GM19438 (cell line): ENCODE data around the gene HOOK2.
A peak's percentile ranks its signal among the peaks of the same experiment; 100 is the strongest.
"Not testable (repeated sequence)": the region's sequence is repeated elsewhere in the genome, so short reads cannot be mapped to it uniquely, and the experiment has no call there.

ENCODE experiments used
- ATAC-seq: cut with Tn5 transposase; IDR thresholded peaks from one replicate; pipeline ENCODE4 v1.9.1; 2021; ENCODE audit warnings: low read depth; ENCODE audit not compliant: unreplicated experiment

Gene HOOK2

GRCh38 chr19:12754465-12755196, 20.7 kb downstream of the HOOK2 start:
- no peak for ATAC-seq

GRCh38 chr19:12752056-12752781, 23.1 kb downstream of the HOOK2 start:
- no peak for ATAC-seq

DNA sequence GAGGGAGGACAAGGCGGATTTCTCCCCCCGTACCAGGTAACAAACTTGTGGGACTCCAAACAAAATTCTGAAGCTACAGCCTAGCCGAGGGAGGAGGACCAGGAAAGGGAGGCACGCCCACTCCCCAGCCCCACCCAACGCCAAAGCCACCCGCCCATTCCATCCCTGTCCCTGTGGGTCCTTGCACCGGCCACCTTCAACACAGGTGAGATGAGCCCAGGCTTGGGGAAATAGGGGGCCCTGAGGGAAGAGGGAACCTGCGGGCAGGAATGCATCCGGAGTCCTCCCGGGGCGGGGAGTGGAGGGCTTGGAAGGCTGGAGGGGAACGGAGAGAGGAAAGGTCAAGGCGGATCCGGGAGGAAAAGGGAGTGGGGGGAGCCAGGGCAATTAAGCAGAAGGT, 23.7 kb downstream of the HOOK2 start, which contains the start of gene BEST2:
Gene BEST2 (plus strand): TSS at position 157 of the 400 bp plus-strand sequence. CDS start 802 bp downstream, outside the sequence.
- no peak for ATAC-seq

DNA sequence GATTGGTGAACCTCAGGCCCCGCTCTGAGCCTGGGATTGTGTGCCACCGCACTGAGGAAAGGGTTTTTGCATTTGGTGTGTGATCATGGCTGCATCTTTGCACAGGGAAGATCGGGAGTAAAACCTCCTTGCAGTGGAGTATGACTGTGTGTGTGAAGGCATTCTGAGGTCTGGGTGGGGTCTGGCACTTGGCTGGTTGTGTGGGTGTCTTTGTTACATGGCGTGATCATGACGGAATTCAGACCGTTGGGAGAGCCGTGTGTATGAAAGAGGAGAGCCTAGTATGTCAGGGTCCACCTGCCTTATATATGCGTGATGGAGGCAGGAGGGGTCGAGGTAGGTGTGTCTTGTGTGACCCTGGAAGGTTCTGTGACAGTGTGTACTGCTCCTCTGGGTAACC, 24.5 kb downstream of the HOOK2 start:
- no peak for ATAC-seq

DNA sequence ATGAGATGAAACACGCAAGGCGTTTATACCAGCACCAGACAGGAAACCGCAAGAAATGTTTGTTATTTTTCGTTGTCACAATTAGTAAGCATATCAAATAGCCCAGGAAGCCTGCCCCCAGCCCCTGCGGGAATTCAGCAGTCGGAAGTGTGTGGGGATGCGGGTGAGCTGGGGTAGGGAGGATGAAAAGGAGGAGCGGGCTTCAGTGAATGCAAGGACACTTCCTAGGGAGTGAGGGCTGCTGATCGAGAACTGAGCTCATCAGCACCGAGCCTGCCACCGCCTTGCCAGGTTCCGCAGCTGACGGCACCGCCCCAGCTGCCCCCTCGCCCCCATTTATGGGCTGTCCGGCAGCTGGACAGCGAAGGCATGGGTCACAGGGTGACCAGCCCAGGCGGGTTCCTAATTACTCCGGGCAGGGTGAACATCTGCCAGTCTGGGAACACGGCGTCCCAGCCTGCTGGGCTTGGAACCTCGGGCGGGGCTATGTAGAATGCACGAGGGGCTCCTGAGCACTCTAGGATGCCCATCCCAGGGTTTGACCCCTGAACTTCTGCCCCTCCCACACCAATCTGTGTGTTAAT, 25.3 kb downstream of the HOOK2 start:
- no peak for ATAC-seq

GRCh38 chr19:12748489-12748888, 26.9 kb downstream of the HOOK2 start:
- no peak for ATAC-seq

DNA sequence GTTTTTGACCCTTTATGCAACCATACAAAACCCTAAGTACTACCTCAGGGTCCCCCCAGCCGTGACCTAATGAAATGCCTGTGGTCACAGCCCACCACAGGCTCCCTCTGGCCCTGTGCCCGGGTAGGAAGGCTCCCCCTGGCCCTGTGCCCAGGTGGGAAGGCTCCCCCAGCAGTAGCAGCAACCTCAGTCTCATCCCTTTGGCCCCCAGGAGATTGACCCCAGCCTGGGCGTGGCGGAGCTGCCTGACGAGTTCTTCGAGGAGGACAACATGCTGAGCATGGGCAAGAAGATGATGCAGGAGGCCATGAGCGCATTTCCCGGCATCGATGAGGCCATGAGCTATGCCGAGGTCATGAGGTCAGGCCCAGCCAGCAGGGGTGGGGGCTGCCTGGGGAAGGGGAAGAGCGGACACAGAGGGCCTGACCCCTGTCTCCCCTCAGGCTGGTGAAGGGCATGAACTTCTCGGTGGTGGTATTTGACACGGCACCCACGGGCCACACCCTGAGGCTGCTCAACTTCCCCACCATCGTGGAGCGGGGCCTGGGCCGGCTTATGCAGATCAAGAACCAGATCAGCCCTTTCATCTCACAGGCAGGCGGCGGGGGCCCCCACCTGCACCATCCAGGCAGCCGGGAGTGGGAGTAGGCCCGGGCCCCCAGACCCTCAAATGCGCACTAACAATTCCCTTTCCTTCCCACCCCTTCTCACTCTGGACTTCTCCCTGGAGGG, 30.0 kb downstream of the HOOK2 start:
- no peak for ATAC-seq

DNA sequence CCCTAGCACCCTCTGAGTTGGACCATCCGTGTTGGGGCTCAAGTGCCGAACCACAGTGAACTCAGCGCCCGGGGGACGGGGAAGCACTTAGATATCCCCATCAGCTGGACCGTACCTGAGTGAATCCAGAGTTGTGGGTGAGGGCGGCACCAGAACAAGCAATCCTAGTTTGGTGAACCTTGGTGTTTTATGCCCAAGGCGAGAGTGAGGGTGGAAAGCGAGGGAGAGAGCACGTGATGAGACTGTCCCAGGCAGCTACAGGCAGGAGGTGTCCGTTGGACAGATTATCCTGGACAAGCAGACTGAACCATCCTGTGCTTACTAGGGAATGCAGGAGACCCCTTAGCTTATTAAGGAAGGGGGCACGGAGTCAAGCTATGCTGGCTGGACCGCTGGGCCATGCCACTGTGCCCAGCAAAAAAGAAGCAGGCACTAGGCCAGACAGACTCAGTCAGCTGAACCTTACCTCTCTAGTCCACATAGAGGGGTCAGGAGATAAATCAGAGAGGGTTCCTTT, 37.5 kb downstream of the HOOK2 start:
- ATAC-seq, result no peak

- ATAC-seq, result peak; percentile 81
Measured at GRCh38 chr19:12736995-12737834, 38.1 kb downstream of the HOOK2 start, which contains the start of gene GET3. Gene GET3, plus strand, starts transcription at chr19:12737497. Its CDS starts 9 bp downstream, at chr19:12737506.

GRCh38 chr19:12733369-12734214, 41.8 kb downstream of the HOOK2 start:
- no peak for ATAC-seq

- ATAC-seq, result no peak
Measured at GRCh38 chr19:12731337-12731736, 44.0 kb downstream of the HOOK2 start.

- ATAC-seq, result no peak
Measured at GRCh38 chr19:12730064-12730463, 45.3 kb downstream of the HOOK2 start.

DNA sequence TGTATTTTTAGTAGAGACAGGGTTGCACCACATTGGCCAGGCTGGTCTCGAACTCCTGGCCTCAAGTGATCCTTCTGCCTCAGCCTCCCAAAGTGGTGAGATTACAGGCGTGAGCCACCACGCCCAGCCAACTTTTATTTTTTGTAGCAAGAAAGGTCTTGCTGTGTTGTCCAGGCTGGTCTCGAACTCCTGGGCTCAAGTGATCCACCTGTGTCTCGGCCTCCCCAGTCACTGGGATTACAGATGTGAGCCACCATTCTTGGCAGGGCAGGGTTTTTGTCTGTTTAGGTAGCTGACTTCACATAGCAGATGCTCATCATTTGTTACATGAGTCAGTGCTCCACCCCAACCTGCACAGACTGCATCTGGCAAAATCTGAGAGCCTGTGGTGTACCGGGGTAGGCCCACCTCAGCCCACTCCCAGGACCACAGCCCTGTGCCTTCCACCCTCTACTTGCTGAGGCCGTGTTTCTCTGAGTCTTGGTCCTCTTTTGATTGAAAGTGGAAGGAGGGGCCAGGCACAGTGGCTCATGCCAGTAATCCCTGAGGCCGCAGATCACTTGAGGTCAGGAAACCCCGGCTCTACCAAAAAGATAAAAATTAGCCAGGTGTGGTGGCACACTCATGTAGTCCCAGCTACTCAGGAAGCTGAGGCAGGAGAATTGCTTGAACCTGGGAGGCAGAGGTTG, 47.5 kb downstream of the HOOK2 start:
- no peak for ATAC-seq

GRCh38 chr19:12726988-12727316, 48.4 kb downstream of the HOOK2 start:
- no peak for ATAC-seq

DNA sequence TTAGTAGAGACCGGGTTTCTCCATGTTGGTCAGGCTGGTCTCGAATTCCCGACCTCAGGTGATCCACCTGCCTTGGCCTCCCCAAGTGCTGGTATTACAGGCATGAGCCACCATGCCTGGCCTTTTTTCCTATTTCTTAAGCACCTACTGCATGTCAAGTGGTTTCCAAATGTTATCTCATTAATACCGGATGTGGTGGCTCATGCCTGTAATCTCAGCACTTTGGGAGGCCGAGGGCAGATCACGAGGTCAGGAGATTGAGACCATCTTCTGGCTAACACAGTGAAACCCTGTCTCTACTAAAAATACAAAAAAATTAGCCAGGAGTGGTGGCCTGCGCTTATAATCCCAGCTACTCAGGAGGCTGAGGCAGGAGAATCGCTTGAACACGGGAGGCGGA, 49.7 kb downstream of the HOOK2 start:
- not testable (repeated sequence) for ATAC-seq

DNA sequence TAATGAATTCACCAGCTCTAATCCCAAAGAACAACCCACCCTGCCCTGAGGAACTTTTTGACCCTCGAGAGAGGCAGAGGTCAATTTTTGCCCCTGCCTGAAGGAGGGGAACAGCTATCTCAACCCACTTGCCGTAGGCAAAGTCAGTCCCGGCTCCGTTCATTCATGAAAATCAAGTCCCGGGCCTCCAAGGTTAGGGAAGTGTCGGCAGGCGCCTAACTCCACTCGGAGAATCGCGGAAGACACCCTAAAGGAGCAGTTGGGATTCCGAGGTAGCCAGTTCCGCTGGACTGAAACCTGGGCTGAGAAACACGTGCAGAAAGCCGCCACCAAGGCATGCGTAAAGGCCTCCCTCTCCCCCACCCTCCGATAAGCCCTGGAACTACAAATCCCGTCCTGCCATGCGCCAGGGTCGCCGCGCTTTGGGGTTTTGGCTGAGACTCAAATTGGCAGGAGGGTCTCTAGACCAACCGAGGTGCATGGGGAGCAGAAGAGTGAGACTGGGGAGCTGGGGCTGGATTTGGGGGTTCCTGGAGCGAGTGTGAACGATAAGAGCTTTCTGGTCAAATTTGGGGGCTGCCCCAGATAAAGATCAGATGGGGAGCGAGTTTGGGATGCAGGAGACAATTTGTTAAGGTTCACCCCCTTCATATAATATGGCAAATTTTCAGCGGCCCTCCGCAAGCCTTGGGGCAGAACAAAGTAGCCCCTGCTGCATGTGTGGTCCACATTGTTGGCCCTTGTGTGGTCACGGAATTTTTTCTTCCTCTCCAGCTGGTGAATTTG, 51.5 kb downstream of the HOOK2 start, which contains the start of gene TNPO2:
Gene TNPO2 (minus strand): TSS at position 292 of the 786 bp plus-strand sequence. CDS start 2,955 bp downstream, outside the sequence.
- no peak for ATAC-seq

- ATAC-seq, result no peak
Measured at GRCh38 chr19:12723381-12723640, 52.0 kb downstream of the HOOK2 start.
